H1 (cell line): Measurements from ENCODE around the gene SPDYE16.
"Not testable (repeated sequence)": the region's sequence is repeated elsewhere in the genome, so short reads cannot be mapped to it uniquely, and the experiment has no call there.

Experiments used
- CHD1 ChIP-seq: IDR thresholded peaks from 2 replicates; pipeline ENCODE4 v1.6.1; 2012; ENCODE audit warnings: low read depth, low read length, improper control_type of control experiment
- CTCF ChIP-seq, 3 experiments: IDR thresholded peaks; 1 replicate in 2 of 3; 2 replicates in 1 of 3; pipeline versions ENCODE4 v1.5.1 to v1.6.1; 2011; ENCODE audit warnings: low read length in 3 of 3, mild to moderate bottlenecking in 3 of 3, inconsistent platforms in 2 of 3, low read depth in 1 of 3, moderate library complexity in 1 of 3; ENCODE audit not compliant: insufficient read depth in 1 of 3; ENCODE audit errors: control extremely low read depth in 1 of 3
- EGR1 ChIP-seq: IDR thresholded peaks from 2 replicates; pipeline ENCODE4 v1.6.1; 2011; ENCODE audit warnings: low read depth, low read length, borderline replicate concordance
- EP300 ChIP-seq, 2 experiments: IDR thresholded peaks; 1 replicate in 1 of 2; 2 replicates in 1 of 2; pipeline ENCODE4 v1.6.1; 2011 to 2012; ENCODE audit warnings: low read depth in 2 of 2, low read length in 2 of 2, mild to moderate bottlenecking in 2 of 2, borderline replicate concordance in 1 of 2, inconsistent platforms in 1 of 2, moderate library complexity in 1 of 2
- EZH2 ChIP-seq: fragments of 200-600 bp; sonication (generic); IDR thresholded peaks from 2 replicates; pipeline ENCODE4 v1.7.1; 2012; ENCODE audit warnings: low read depth, mild to moderate bottlenecking, moderate library complexity, low read length, inconsistent platforms; ENCODE audit not compliant: severe bottlenecking
- HDAC2 ChIP-seq, 2 experiments: fragments of 300-600 bp in 1 of 2; sonication (generic) in 1 of 2; IDR thresholded peaks; 2 replicates each; pipeline ENCODE4 v1.6.1; 2011 to 2012; ENCODE audit warnings: low read depth in 2 of 2, low read length in 2 of 2, mild to moderate bottlenecking in 2 of 2, moderate library complexity in 2 of 2, borderline replicate concordance in 1 of 2, inconsistent platforms in 1 of 2
- JUN ChIP-seq: IDR thresholded peaks from 2 replicates; pipeline ENCODE4 v1.6.1; 2011; ENCODE audit warnings: low read depth, mild to moderate bottlenecking, improper control_type of control experiment, low read length
- RAD21 ChIP-seq, 2 experiments: IDR thresholded peaks in 1 of 2; conservative IDR thresholded peaks in 1 of 2; 2 replicates each; pipeline ENCODE4 v1.6.1; 2011; ENCODE audit warnings: low read depth in 2 of 2, low read length in 2 of 2, improper control_type of control experiment in 1 of 2, inconsistent platforms in 1 of 2, mild to moderate bottlenecking in 1 of 2, moderate library complexity in 1 of 2
- RXRA ChIP-seq: IDR thresholded peaks from 2 replicates; pipeline ENCODE4 v1.6.1; 2011; ENCODE audit warnings: low read depth, mild to moderate bottlenecking, low read length, moderate library complexity; ENCODE audit not compliant: insufficient read depth
- SIN3A ChIP-seq, 2 experiments: IDR thresholded peaks in 1 of 2; conservative IDR thresholded peaks in 1 of 2; 2 replicates each; pipeline ENCODE4 v1.6.1; 2011 to 2012; ENCODE audit warnings: low read length in 2 of 2, improper control_type of control experiment in 1 of 2, low read depth in 1 of 2, mild to moderate bottlenecking in 1 of 2
- TBP ChIP-seq: IDR thresholded peaks from 2 replicates; pipeline ENCODE4 v1.6.1; 2011; ENCODE audit warnings: low read depth, low read length, improper control_type of control experiment

GRCh38 chr7:76497918-76498582, 45.0 kb downstream of the SPDYE16 start:
- not testable (repeated sequence) for TF ChIP-seq HDAC2 (IDR thresholded peaks at IDR 0.05; ENCODE audit: borderline replicate concordance in 1 of 2, low read depth in 2 of 2, low read length in 2 of 2); CTCF (IDR thresholded peaks at IDR 0.05; ENCODE audit: control extremely low read depth in 1 of 3, insufficient read depth in 1 of 3, low read depth in 1 of 3, low read length in 3 of 3); SIN3A (conservative IDR thresholded peaks at IDR 0.05 in 1 of 2, IDR thresholded peaks at IDR 0.05 in 1 of 2; ENCODE audit: low read depth in 1 of 2, low read length in 2 of 2); RXRA; RAD21 (IDR thresholded peaks at IDR 0.05 in 1 of 2, conservative IDR thresholded peaks at IDR 0.05 in 1 of 2; ENCODE audit: low read depth in 2 of 2, low read length in 2 of 2); EZH2; JUN; CHD1; EGR1; EP300 (IDR thresholded peaks at IDR 0.05; ENCODE audit: borderline replicate concordance in 1 of 2, low read depth in 2 of 2, low read length in 2 of 2); TBP
